Measurements from ENCODE around the gene CCDC74B.
"Not testable (repeated sequence)": the region's sequence is repeated elsewhere in the genome, so short reads cannot be mapped to it uniquely, and the experiment has no call there.

CCDC74B gene

DNA sequence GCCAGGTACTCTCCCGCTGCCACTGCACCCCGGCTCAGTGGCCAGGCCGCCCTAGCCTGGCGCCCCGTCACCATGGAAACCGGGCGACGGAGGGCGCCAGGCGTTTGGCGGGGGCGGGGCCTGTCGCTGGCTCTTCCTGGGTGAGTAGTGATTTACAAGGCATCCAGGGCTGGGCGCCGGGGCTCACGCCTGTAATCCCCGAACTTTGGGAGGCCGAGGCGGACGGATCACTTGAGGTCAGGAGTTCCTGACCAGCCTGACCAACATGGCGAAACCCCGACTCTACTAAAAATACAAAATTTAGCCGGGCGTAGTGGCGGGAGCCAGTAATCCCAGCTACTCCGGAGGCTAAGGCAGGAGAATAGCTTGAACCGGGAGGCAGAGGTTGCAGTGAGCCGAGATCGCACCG is at the start of gene CCDC74B:
Gene CCDC74B (minus strand): TSS at position 107 of the 409 bp plus-strand sequence. CDS start 116 bp downstream, outside the sequence.
- peak; percentile 18 for DNase-seq

DNA sequence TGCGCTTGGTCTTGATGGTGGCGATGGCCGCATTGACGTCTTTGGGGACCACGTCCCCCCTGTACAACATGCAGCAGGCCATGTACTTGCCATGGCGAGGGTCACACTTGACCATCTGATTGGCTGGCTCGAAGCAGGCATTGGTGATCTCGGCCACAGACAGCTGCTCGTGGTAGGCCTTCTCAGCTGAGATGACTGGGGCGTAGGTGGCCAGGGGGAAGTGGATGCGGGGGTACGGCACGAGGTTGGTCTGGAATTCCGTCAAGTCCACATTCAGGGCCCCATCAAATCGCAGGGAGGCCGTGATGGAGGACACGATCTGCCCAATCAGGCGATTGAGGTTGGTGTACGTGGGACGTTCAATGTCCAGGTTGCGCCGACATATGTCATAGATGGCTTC is 48.9 kb upstream of the CCDC74B start:
- DNase-seq, result not testable (repeated sequence)

DNA sequence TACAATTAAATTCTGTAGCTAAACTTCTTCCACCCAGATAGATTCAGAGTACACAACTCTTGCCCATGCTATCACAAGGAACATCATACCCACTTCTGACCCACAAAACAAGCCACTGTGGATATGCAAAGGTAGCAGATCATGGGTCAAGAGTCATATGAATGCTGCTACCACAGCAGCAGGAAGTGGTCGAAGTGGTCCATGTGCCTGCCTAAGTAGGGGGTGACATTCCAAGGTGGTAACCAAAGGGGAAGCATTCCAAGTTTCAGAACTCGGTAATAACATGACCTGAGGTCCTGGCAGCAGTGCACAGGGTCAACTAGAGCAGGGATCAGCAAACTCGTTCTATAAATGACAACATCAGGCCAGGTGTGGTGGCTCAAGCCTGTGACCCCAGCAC is 47.5 kb upstream of the CCDC74B start:
- DNase-seq, result not testable (repeated sequence)

DNA sequence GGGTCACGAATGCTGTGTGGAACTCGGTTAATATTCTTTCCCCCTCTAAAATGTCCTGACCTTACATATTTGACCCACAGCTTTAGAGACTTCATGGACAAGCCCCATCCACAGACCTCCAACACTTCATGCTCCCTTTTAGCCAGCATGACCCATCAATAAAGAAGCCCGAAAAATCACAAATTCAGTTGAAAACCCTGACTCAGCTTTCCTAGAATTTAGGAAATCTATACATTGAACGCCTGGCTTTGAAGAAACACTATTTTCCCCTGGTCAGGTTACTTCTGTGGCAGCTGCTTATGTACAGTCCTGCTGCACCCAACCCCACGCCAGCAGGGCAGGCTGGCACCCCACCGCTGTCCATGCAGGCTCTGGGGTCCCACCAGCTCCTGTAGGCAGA is 46.4 kb upstream of the CCDC74B start:
- DNase-seq, result not testable (repeated sequence)

DNA sequence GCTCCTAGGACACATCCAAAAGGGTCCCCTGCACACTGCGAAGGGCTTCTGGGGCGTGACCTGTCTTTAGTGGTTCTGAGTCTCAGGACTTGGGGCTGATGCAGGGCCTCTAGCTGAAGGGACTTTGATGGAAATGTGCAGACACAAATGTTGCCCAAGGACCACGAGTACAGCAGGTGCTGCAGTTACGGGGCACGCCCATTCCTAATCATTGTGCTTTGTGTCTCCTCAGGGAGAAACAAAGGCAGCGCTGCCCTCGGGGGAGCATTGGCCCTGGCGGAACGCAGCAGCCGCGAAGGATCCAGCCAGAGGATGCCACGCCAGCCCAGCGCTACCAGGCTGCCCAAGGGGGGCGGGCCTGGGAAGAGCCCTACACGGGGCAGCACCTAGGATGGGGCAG is 45.3 kb upstream of the CCDC74B start:
- DNase-seq, result no peak

DNA sequence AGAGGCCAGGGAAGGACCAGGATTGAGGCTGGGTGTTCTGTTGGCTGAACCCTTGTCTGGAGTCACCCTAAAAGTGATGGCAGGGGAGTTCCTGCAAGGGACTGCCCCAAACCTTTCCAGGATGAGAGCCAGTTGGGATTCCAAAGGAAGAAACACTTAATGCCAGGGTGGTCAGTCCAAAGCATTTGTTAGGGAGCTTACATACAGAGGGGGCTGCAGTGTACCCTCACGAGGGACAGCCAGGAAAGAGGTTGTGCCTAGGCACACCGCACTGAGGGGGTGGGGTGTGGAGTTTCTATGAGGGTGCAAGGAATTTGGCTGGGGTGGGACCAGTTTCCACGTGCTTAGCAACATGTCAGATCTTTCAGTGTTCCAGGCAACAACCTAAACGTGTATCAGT is 44.0 kb upstream of the CCDC74B start:
- DNase-seq, result not testable (repeated sequence)

- not testable (repeated sequence) for DNase-seq
These were observed 43.2 kb upstream of the CCDC74B start for GRCh38 chr2:130187859-130188792.

- no peak for DNase-seq
These were observed 42.4 kb upstream of the CCDC74B start for GRCh38 chr2:130187268-130187667.

DNA sequence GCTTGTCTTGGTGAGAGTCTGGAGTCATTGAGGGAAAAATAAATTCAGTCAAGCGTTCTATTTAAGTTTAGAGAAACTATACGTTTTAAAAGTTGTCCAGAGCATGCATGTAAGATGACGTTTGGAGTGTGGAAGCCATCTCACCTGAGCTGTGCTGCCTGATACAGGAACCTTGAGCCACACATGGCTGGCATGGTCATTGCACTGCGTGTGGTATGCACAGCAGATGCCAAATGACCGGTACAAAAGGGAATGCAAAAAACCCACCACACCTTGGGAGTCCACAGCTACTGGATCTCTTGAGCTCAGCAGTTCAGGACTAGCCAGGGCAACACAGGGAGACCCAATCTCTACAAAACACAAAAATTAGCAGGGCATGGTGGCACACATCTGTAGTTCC is 41.5 kb upstream of the CCDC74B start:
- no peak for DNase-seq

GRCh38 chr2:130185896-130186295 is 41.0 kb upstream of the CCDC74B start:
- DNase-seq, result no peak

DNA sequence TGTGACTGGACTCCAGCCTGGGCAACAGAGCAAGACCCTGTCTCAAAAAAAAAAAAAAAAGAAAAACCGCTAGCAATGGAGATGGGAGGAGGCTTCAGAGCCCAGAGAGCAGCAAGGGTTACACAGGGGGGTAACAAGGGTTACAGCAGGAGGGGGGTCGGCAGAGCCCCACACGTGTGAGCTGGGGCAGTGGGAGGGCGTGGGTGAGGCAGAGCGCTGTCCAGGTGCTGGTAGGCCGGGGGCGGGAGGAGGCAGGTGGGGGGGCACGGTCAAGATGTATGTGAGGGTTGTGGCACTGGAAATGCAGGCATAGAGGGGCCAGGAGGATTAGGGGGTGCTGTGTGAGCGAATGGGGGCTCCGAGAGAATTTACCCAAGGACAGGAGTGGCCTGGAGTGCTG is 40.5 kb upstream of the CCDC74B start:
- DNase-seq, result no peak

DNA sequence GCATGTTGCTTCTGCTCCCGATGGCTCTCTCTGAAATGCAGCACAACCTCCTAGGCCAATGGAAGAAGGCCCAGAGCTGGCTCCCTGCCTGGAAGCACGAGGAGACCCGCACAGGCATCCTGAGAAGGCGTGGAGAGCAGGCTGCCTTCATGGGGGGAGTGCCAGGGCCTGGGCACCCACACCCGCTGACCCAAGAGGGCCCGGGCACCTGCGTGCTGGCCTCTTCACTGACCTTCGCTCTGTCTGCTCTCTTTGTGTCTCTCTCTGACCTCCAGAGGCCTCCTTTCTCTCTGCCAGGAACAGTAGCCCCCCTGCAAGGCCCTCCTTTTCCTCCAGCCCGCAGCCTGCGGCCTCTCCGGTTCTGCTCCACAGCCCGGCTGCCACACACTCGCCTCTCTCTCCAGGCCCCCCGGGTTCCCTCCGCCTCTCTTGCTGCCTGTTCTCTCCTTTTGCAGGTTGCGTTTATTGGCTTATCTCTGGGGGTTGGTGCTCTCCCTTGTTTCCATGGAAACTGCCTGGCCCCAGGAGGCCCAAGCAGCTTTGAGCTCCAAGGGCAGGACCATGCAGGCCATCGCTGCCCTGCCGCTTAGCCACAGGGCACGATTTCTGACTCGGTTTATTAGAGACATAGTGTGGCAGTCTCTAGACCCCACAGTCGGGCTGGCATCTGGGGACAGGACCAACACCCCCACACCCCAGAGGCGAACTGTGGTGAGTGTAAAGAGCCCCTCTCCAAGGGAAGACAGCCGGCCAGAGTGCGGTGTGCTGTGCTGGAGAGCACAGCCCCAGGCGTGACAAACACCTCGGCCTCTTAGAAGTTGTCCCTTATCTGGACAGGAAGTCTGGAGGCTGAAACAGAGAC is 38.8 kb upstream of the CCDC74B start:
- DNase-seq, result no peak

DNA sequence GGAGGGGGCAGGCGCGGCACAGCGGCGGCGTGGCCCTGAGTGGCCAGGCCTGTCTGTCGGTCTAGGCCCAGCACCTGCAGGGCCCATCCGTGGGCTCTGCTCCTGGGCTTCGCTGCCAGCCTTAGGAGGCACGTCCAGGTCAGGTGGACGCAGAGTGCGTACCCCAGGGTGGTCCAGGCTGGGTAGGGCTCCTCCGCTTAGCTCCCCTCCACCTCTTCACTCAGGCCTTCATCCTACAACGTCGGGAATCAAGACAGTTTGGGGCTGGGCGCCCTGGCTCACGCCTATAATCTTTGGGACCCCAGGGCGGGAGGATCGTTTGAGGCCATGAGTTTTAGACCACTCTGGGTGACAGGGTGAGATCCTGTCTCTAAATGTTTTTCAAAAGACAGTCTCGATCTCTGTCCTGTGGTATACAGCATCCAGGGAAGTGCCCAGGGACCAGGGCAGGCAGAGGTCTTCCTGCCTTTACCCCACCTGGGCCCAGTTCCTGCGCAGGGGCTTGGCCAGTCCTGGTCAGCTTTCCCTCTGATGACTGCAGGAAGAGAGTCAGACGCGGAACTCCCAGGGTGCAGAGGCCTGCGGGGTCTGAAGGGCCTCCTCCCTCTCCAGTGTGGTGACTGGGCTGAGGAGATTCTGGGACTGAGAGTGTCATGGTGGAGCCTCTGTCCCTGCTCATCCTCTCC is 38.1 kb upstream of the CCDC74B start:
- not testable (repeated sequence) for DNase-seq

- DNase-seq, result peak; percentile 84
These were observed 37.2 kb upstream of the CCDC74B start, which contains the start of gene MZT2B for GRCh38 chr2:130181880-130182682. MZT2B (plus strand) TSS chr2:130182262; CDS start chr2:130182283, 21 bp downstream.

- peak; percentile 85 for DNase-seq
These were observed 36.5 kb upstream of the CCDC74B start, which contains the start of gene SMPD4 for GRCh38 chr2:130181325-130181879. SMPD4 (minus strand) TSS chr2:130181602; CDS start chr2:130176592, 5,010 bp downstream.

GRCh38 chr2:130180404-130181324 is 35.8 kb upstream of the CCDC74B start:
- DNase-seq, result not testable (repeated sequence)

GRCh38 chr2:130174866-130175265 is 30.0 kb upstream of the CCDC74B start:
- not testable (repeated sequence) for DNase-seq

DNA sequence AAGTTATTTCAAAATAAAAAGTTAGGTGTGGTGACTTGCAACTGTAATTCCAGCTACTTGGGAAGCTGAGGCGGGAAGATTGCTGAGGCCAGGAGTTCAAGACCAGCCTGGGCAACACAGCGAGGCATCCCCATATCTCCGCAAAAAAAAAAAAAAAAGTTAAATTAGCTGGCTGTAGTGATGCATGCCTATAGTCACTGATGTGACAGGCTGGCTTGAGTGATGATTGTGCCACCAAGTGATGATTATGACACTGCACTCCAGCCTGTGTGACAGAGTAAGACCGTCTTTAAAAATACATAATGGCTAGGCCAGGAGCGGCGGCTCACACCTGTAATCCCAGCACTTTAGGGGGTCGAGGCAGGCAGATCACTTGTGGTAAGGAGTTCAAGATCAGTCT is 25.0 kb upstream of the CCDC74B start:
- DNase-seq, result no peak

GRCh38 chr2:130169163-130169562 is 24.3 kb upstream of the CCDC74B start:
- not testable (repeated sequence) for DNase-seq

GRCh38 chr2:130166611-130167010 is 21.7 kb upstream of the CCDC74B start:
- not testable (repeated sequence) for DNase-seq
